GM10266 (cell line): ENCODE data around the gene MED19.

Source experiments
- DNase-seq: peaks from one replicate; pipeline ENCODE4 v3.0.0; 2012; ENCODE audit errors: extremely low spot score
- CTCF ChIP-seq: IDR thresholded peaks from 2 replicates; pipeline ENCODE4 v1.5.1; 2012; ENCODE audit warnings: mild to moderate bottlenecking, low read depth; ENCODE audit not compliant: control insufficient read depth, insufficient read depth; ENCODE audit errors: missing control alignments

MED19 gene

GRCh38 chr11:57663975-57664374 lies 48.0 kb downstream of the MED19 start:
- TF ChIP-seq CTCF: no peak
- no peak for DNase-seq

GRCh38 chr11:57662893-57663292 lies 49.1 kb downstream of the MED19 start:
- DNase-seq: no peak
- peak; percentile 41 for TF ChIP-seq CTCF

GRCh38 chr11:57659669-57660068 lies 52.3 kb downstream of the MED19 start:
- no peak for TF ChIP-seq CTCF

GRCh38 chr11:57658023-57658361 lies 54.0 kb downstream of the MED19 start:
- DNase-seq: no peak
- no peak for TF ChIP-seq CTCF

More at GRCh38 chr11:57659669-57660068, 52.3 kb downstream of the MED19 start:
- DNase-seq: no peak

- TF ChIP-seq CTCF: no peak
- peak; percentile 90 for DNase-seq
Observed at GRCh38 chr11:57657194-57658022, 54.6 kb downstream of the MED19 start, which contains the start of gene CLP1. Gene CLP1, plus strand, starts transcription at chr11:57657762. Its CDS starts 1,715 bp downstream, at chr11:57659477.

- no peak for TF ChIP-seq CTCF
- DNase-seq: no peak
Observed at GRCh38 chr11:57656885-57657193, 55.2 kb downstream of the MED19 start.
